ENCODE results near the gene CAMTA1.

DNA sequence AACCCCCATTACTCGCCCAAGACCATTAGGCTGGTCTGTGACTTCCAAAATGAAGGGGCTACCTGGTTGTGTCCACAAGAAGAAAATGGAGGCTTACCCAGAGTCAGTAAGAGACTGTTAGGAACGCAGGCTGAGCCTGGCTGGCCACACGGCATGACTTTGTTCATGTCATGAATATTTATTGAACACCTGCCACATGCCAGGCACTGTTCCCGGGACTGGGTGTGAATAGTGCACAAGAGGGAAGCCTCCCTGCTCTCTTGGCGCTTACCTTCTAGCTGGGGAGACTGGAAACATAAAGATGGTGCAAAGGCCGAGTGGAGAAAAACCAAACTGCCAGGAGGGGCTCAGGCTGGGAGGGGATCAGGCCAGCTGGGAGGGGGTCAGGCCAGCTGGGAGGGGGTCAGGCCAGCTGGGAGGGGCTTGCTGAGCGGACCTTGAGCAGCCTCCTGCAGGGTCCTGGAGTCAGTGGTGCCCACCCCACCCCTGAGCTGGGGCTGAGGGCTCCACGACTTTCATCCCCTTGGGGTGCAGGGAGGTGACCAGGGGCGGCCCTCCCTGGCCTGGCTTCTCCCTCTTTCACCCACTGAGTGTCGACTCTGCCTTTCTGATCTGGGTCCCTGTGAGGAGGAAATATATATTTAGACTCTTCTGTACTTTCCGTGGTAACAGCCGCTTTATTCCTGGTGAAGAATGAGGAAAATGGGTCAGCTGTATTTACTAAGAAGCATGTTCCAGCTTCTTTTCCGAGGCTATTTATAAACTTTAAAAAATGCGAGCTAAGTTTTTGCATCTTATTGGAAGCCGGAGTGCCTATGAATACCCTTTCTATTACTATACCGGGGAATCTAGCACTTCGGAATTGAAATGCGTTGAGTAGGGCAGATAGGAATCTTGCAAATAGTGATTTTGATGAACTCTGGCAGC lies 139.0 kb downstream of the CAMTA1 start:
- TF ChIP-seq, protein P1, sequence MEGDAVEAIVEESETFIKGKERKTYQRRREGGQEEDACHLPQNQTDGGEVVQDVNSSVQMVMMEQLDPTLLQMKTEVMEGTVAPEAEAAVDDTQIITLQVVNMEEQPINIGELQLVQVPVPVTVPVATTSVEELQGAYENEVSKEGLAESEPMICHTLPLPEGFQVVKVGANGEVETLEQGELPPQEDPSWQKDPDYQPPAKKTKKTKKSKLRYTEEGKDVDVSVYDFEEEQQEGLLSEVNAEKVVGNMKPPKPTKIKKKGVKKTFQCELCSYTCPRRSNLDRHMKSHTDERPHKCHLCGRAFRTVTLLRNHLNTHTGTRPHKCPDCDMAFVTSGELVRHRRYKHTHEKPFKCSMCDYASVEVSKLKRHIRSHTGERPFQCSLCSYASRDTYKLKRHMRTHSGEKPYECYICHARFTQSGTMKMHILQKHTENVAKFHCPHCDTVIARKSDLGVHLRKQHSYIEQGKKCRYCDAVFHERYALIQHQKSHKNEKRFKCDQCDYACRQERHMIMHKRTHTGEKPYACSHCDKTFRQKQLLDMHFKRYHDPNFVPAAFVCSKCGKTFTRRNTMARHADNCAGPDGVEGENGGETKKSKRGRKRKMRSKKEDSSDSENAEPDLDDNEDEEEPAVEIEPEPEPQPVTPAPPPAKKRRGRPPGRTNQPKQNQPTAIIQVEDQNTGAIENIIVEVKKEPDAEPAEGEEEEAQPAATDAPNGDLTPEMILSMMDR (IDR thresholded peaks at IDR 0.05; ENCODE audit: low read length) = no peak
- TF ChIP-seq EZH2 (optimal IDR thresholded peaks at IDR 0.05; ENCODE audit: low read depth, low read length) = no peak
- no peak for TF ChIP-seq EZH2phosphoT487 (IDR thresholded peaks at IDR 0.05; ENCODE audit: low read length)
